AG04450 (cell line): ENCODE measurements around the gene ALDH1L2. TPM values are rescaled to one million over a fixed set of nuclear protein-coding genes. Genes with fewer than 3 reads are reported as not detected.

Source experiments
- CTCF ChIA-PET: fragments of 300-600, 350-600 bp; formaldehyde crosslinking; extraction: SDS; loops from one replicate; lab custom pipeline; 2022; ENCODE audit warnings: antibody characterized with exemption, inconsistent platforms; lab: Charles Lee
- POLR2A ChIA-PET: fragments of 350-600 bp; formaldehyde crosslinking; extraction: SDS; loops from one replicate; lab custom pipeline; 2021; ENCODE audit warnings: antibody characterized with exemption, inconsistent platforms; lab: Yijun Ruan, JAX
- DNase-seq: peaks from one replicate; pipeline ENCODE4 v3.0.0-alpha.2; 2011; ENCODE audit warnings: low read depth, low spot score
- H3K27ac ChIP-seq: one replicate; pipeline ENCODE4 v1.5.1; 2012; ENCODE audit warnings: low read depth, low read length, control low read depth
- H3K27me3 ChIP-seq: one replicate; pipeline ENCODE4 v1.6.0; 2012; ENCODE audit warnings: low read length; ENCODE audit not compliant: control insufficient read depth, insufficient read depth
- H3K4me3 ChIP-seq: 2 replicates; pipeline ENCODE4 v1.5.1; 2011; ENCODE audit warnings: mild to moderate bottlenecking, low read depth, low read length, control low read depth
- H3K9me3 ChIP-seq: 2 replicates; pipeline ENCODE4 v1.5.1; 2012; ENCODE audit warnings: low read length; ENCODE audit not compliant: control insufficient read depth, insufficient read depth
- polyA plus RNA-seq: library from polyadenylated mRNA; depleted of rRNA; stranded (reverse); fragments of >200 nt; gene quantifications from 2 replicates; pipeline ENCODE4 v1.2.3, GENCODE V29; 2011
- TF ChIP-seq, protein P1 (sequence below): IDR thresholded peaks from 2 replicates; pipeline ENCODE4 v1.5.1; 2011; ENCODE audit warnings: low read depth, low read length, control low read depth, inconsistent platforms

The ALDH1L2 gene
- polyA plus RNA-seq, 1 experiment: 116 TPM

DNA sequence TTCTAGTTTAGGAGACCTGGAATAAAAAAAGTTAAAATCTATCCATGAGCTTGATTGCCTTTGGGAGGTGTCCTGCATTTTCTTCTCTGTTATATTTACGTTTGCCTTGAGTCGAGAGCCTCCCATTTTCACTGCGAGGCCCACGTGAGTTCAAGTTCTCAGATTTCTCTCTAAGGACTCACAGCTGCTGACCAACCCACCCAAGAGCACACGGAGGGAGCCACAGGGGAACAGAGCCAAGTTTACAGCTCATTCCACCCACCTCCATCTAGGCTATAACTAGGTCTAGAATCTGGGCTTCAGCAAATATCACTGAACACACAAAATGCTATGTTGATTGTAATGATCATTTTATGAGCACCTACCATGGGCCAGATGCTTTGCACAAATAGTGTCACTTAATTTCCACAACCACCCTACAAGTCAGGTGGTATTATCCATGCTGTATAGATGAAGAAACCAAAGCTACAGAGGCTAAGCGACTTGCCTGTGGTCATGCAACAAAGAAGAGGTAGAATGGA lies 16.7 kb downstream of the ALDH1L2 start:
- Histone ChIP-seq H3K27ac (no peak overlapping the region), H3K27me3 (no peaks in the 10 kb centered on the region), H3K4me3 (no peak overlapping the region), H3K9me3 (no peaks in the 10 kb centered on the region)
- TF ChIP-seq, protein P1, sequence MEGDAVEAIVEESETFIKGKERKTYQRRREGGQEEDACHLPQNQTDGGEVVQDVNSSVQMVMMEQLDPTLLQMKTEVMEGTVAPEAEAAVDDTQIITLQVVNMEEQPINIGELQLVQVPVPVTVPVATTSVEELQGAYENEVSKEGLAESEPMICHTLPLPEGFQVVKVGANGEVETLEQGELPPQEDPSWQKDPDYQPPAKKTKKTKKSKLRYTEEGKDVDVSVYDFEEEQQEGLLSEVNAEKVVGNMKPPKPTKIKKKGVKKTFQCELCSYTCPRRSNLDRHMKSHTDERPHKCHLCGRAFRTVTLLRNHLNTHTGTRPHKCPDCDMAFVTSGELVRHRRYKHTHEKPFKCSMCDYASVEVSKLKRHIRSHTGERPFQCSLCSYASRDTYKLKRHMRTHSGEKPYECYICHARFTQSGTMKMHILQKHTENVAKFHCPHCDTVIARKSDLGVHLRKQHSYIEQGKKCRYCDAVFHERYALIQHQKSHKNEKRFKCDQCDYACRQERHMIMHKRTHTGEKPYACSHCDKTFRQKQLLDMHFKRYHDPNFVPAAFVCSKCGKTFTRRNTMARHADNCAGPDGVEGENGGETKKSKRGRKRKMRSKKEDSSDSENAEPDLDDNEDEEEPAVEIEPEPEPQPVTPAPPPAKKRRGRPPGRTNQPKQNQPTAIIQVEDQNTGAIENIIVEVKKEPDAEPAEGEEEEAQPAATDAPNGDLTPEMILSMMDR: no peak
- POLR2A ChIA-PET: interaction anchor here (0.6 to 1.3 kb wide), 4 partner anchors 8 to 293 kb away, joined by 3 to 6 read pairs (median 3); partner anchors contain the start of genes ALDH1L2 and WASHC4
- peak; percentile 71 for DNase-seq
- CTCF ChIA-PET: interaction anchor here (0.8 to 2.5 kb wide), 4 partner anchors 12 to 315 kb away, joined by 3 to 9 read pairs (median 4); no protein-coding TSS in a partner anchor

DNA sequence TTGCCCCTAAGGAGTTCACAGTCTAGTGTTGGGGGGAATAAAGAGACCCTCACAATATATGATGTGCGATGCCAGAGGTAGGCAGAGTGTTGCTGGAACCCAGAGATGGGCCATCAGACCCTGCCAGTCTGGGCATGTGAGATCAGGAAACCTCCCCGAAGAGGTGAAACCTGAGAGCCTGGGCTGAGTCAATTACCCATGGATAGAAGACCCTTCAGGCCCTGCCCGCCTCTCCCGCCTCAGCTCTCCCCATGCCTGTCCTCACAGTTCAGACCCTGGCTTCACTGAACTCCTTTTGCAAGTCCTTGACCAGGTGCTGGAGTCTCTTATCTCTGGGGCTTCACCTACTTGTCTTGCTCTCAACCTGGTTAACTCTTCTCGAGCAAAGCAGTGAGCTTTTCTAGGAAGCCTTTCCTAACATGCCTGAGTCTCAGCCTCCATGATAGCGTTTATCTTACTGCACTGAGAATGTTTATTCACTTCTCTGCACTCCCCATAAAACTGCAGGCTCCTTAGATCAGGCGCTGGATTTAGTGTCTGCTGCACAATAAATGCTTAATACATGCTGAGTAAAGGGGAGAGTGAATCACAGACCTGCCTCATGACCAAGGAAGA lies 19.6 kb downstream of the ALDH1L2 start:
- Histone ChIP-seq H3K4me3 (no peak overlapping the region), H3K9me3 (no peaks in the 10 kb centered on the region), H3K27me3 (no peaks in the 10 kb centered on the region), H3K27ac (no peak overlapping the region)
- ChIA-PET POLR2A (no interaction called here), CTCF (interaction anchor here (0.6 kb wide), 1 partner anchor 55 kb away, joined by 3 read pairs; no protein-coding TSS in a partner anchor)
- TF ChIP-seq, protein P1: no peak
- DNase-seq: no peak

DNA sequence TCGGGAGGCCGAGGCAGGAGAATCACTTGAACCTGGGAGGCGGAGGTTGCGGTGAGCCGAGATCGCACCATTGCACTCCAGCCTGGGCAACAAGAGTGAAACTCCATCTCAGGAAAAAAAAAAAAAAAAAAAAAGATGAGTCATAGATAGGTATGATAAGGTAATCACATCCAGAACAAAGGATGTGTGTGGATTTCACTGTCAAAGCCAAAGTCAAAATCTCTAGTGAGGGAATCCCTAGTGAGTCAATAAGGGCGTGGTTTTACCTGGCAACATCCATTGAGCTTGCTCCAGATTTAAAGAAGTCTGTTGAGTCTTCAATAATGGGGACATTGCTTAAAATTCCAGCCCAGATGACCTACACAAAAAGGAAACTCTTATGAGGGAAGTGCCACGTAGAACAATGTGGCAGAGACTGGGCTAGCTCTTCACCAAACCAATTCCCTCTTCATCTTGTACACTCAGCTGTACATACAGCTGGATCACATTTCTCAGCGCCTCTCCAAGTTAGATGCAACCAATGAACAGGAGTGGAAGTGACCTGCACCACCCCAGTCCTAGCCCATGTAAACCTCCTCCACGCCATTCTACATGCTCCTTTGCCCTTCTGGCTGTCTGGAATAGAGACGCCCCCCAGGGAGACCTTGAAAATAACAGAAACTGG lies 23.4 kb downstream of the ALDH1L2 start:
- TF ChIP-seq, protein P1: no peak
- Histone ChIP-seq H3K9me3 (no peaks in the 10 kb centered on the region), H3K27ac (no peak overlapping the region), H3K4me3 (no peak overlapping the region), H3K27me3 (no peaks in the 10 kb centered on the region)
- ChIA-PET POLR2A (interaction anchor here (0.6 to 0.7 kb wide), 2 partner anchors 182 to 305 kb away, joined by 3 to 9 read pairs; no protein-coding TSS in a partner anchor), CTCF (no interaction called here)
- DNase-seq: no peak

DNA sequence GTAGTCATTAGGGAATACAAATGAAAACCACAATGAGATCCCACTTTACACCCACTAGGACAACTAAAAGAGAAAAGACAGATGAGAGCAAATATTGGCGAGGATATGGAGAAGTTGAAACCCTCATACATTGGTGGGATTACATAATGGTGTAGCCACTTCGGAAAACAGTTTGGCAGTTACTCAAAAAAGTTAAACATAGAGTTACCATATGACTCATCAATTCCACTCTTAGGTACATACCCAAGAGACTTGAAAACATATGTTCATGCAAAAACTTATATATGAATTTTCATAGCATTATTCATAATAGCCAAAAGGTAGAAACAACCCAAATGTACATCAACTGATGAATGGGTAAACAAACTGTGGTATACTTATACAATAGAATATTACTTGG lies 27.1 kb downstream of the ALDH1L2 start:
- Histone ChIP-seq H3K9me3 (no peaks in the 10 kb centered on the region; the same call in 1 of the 2 replicates), H3K4me3 (no peak overlapping the region), H3K27ac (no peak overlapping the region), H3K27me3 (no peaks in the 10 kb centered on the region)
- no peak for DNase-seq
- ChIA-PET POLR2A (no interaction called here), CTCF (no interaction called here)
- TF ChIP-seq, protein P1: no peak

DNA sequence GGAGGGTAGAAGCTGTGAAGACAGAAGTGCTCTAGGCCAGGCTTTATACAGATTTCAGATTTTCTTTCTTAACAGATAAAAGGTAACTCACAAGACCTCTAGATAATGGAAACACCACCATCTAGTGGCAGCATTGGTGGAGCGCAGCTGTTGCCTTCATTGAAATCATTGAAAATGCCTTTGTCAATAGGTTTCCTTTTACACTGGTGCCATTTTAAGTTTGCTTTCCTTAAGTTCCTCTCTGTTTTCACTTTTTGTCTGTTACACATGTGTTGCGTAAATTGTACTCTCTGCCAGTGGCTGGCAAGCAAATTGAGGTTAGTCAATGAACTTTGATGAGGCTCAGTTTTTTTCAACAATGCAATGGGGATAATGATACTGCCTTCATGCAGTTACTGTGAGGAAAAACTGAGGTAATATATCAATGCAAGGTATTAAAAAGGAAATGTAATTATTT lies 31.1 kb downstream of the ALDH1L2 start:
- CTCF ChIA-PET: interaction anchor here (0.6 to 4.8 kb wide), 16 partner anchors 8 to 1110 kb away, joined by 3 to 27 read pairs (median 4); no protein-coding TSS in a partner anchor
- no peak overlapping the region for H3K4me3 ChIP-seq

More for the DNA sequence above, 31.1 kb downstream of the ALDH1L2 start:
- TF ChIP-seq, protein P1: peak; percentile 88
- no peaks in the 10 kb centered on the region; the same call in 1 of the 2 replicates for H3K9me3 ChIP-seq
- no peaks in the 10 kb centered on the region for H3K27me3 ChIP-seq
- POLR2A ChIA-PET: no interaction called here
- H3K27ac ChIP-seq: no peak overlapping the region
- DNase-seq: peak; percentile 46
